Neural cell (in vitro differentiated cells): ENCODE data around the gene PTPRG. TPM values are rescaled to one million over a fixed set of nuclear protein-coding genes. Genes with fewer than 3 reads are reported as not detected.

Experiments
- H2AFZ ChIP-seq: fragments of 200-600, 300-800 bp; sonication (generic), shearing (Covaris generic); 2 replicates; pipeline ENCODE4 v1.6.0; 2014; ENCODE audit warnings: low read depth, mild to moderate bottlenecking, antibody characterized with exemption, low read length, moderate library complexity
- H3F3A ChIP-seq: fragments of 200-600 bp; shearing (Covaris generic); 2 replicates; pipeline ENCODE4 v1.6.1; 2016; ENCODE audit warnings: mild to moderate bottlenecking, moderate library complexity, mixed read lengths, antibody characterized with exemption, low read length; ENCODE audit not compliant: insufficient read depth, poor library complexity, severe bottlenecking
- H3K27ac ChIP-seq: fragments of 200-600, 300-800 bp; sonication (generic), shearing (Covaris generic); 2 replicates; pipeline ENCODE4 v1.5.1; 2014; ENCODE audit warnings: mild to moderate bottlenecking, low read length, moderate library complexity
- H3K27me3 ChIP-seq: fragments of 300-800, 200-600 bp; sonication (generic), shearing (Covaris generic); 2 replicates; pipeline ENCODE4 v1.6.0; 2014; ENCODE audit warnings: mild to moderate bottlenecking, low read depth, low read length, moderate library complexity; ENCODE audit not compliant: insufficient read depth
- H3K36me3 ChIP-seq: fragments of 300-800, 200-600 bp; sonication (generic), shearing (Covaris generic); 2 replicates; pipeline ENCODE4 v1.5.1; 2014; ENCODE audit warnings: mild to moderate bottlenecking, antibody characterized with exemption, low read length, moderate library complexity; ENCODE audit not compliant: insufficient read depth
- H3K4me2 ChIP-seq: fragments of 300-800, 200-600 bp; sonication (generic), shearing (Covaris generic); 2 replicates; pipeline ENCODE4 v1.6.0; 2014; ENCODE audit warnings: mild to moderate bottlenecking, low read length
- H3K4me3 ChIP-seq: fragments of 300-800, 200-600 bp; sonication (generic), shearing (Covaris generic); 2 replicates; pipeline ENCODE4 v1.5.1; 2014; ENCODE audit warnings: mild to moderate bottlenecking, low read length, moderate library complexity
- H3K79me2 ChIP-seq: fragments of 200-600 bp; shearing (Covaris generic); replicated peaks from 2 replicates; pipeline ENCODE4 v1.6.0; 2014; ENCODE audit warnings: mild to moderate bottlenecking, low read length, moderate library complexity; ENCODE audit not compliant: insufficient read depth
- H3K9ac ChIP-seq: fragments of 300-800, 200-600 bp; sonication (generic), shearing (Covaris generic); 2 replicates; pipeline ENCODE4 v1.6.1; 2016; ENCODE audit warnings: mild to moderate bottlenecking, low read length, mixed read lengths
- H3K9me2 ChIP-seq: fragments of 200-600 bp; shearing (Covaris generic); 2 replicates; pipeline ENCODE4 v1.6.1; 2016; ENCODE audit warnings: mild to moderate bottlenecking, low read length, mixed read lengths; ENCODE audit not compliant: insufficient read depth
- H3K9me3 ChIP-seq: fragments of 200-600, 300-800 bp; sonication (generic), shearing (Covaris generic); 2 replicates; pipeline ENCODE4 v1.6.1; 2016; ENCODE audit warnings: mild to moderate bottlenecking, mixed run types, low read length, moderate library complexity, mixed read lengths
- H4K20me1 ChIP-seq: fragments of 200-600 bp; shearing (Covaris generic); 2 replicates; pipeline ENCODE4 v1.6.1; 2016; ENCODE audit warnings: mild to moderate bottlenecking, mixed run types; ENCODE audit not compliant: insufficient read depth
- EP300 ChIP-seq: fragments of 450-650 bp; conservative IDR thresholded peaks from 2 replicates; pipeline ENCODE4 v1.6.1; 2014; ENCODE audit warnings: antibody characterized with exemption, mild to moderate bottlenecking, moderate library complexity; ENCODE audit not compliant: poor library complexity, severe bottlenecking
- EZH2 ChIP-seq: fragments of 200-600, 300-800 bp; shearing (Covaris generic), sonication (generic); IDR thresholded peaks from 2 replicates; pipeline ENCODE4 v1.6.1; 2014; ENCODE audit warnings: antibody characterized with exemption, low read length, borderline replicate concordance, mild to moderate bottlenecking; ENCODE audit not compliant: insufficient read depth, poor library complexity, severe bottlenecking
- MXI1 ChIP-seq: fragments of 450-650 bp; conservative IDR thresholded peaks from 2 replicates; pipeline ENCODE4 v1.6.1; 2014; ENCODE audit warnings: antibody characterized with exemption, mild to moderate bottlenecking; ENCODE audit not compliant: poor library complexity, severe bottlenecking
- POLR2AphosphoS5 ChIP-seq: IDR thresholded peaks from 2 replicates; pipeline ENCODE4 v1.6.1; 2012
- RAD21 ChIP-seq: fragments of 450-650 bp; conservative IDR thresholded peaks from 2 replicates; pipeline ENCODE4 v1.6.1; 2014; ENCODE audit warnings: antibody characterized with exemption, mild to moderate bottlenecking, moderate library complexity
- SMC3 ChIP-seq: fragments of 450-650 bp; conservative IDR thresholded peaks from 2 replicates; pipeline ENCODE4 v1.6.1; 2014; ENCODE audit warnings: antibody characterized with exemption, mild to moderate bottlenecking, moderate library complexity; ENCODE audit not compliant: poor library complexity
- TAF1 ChIP-seq: IDR thresholded peaks from 2 replicates; pipeline ENCODE4 v1.6.1; 2012; ENCODE audit warnings: low read depth
- polyA plus RNA-seq: library from polyadenylated mRNA; depleted of rRNA; stranded (reverse); fragments of >200 nt; gene quantifications from 2 replicates; pipeline ENCODE4 v1.2.3, GENCODE V29; 2014
- TF ChIP-seq, protein P1 (sequence below): fragments of 450-650 bp; IDR thresholded peaks from 2 replicates; pipeline ENCODE4 v1.5.1; 2014; ENCODE audit warnings: antibody characterized with exemption, mild to moderate bottlenecking, moderate library complexity; ENCODE audit not compliant: poor library complexity, severe bottlenecking
- TF ChIP-seq, protein P2 (sequence below): IDR thresholded peaks from 2 replicates; pipeline ENCODE4 v1.6.1; 2012; ENCODE audit warnings: borderline replicate concordance

PTPRG gene
- polyA plus RNA-seq, 1 donor from 2014 or later, result 33.1 TPM

DNA sequence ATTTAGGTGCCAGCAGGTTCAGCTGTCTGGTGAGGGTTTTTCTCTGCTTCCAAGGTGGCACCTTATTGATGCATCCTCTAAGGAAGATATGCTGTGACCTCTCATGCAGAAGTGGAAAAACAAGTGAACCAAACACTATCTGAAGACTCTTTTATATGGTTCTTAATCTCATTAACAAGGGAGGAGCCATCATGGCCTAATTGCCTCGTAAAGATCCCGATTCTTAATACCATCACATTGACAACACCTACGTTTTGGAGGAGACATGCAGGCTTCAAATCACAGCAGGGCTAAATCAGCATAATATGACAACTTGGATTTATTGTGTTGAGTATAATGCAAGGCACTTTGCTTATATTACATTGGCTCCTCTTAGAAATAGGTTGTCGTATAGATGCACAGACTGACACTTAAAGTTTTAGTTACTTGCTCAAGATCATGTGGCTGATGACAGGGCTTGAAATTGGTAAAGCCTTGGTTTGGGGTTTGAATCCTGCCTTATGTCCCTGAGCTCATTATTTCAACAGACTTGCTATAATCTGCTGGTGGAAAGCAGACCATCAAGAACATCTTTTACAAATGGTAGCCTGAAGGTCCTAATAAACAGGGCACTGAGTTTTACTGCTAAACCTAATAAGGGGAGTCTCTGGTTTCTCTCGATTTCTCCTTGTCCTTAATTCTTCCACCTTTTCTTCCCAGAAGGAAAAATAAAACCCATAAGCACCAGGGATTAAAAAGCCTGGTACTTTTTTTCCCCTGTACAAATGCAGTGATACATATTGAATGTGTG, 88.2 kb downstream of the PTPRG start:
- H3K4me3 ChIP-seq, result no peak overlapping the region
- H3K79me2 ChIP-seq, result no peaks in the 10 kb centered on the region
- TF ChIP-seq, protein P1, sequence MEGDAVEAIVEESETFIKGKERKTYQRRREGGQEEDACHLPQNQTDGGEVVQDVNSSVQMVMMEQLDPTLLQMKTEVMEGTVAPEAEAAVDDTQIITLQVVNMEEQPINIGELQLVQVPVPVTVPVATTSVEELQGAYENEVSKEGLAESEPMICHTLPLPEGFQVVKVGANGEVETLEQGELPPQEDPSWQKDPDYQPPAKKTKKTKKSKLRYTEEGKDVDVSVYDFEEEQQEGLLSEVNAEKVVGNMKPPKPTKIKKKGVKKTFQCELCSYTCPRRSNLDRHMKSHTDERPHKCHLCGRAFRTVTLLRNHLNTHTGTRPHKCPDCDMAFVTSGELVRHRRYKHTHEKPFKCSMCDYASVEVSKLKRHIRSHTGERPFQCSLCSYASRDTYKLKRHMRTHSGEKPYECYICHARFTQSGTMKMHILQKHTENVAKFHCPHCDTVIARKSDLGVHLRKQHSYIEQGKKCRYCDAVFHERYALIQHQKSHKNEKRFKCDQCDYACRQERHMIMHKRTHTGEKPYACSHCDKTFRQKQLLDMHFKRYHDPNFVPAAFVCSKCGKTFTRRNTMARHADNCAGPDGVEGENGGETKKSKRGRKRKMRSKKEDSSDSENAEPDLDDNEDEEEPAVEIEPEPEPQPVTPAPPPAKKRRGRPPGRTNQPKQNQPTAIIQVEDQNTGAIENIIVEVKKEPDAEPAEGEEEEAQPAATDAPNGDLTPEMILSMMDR, result no peak
- H3K9me2 ChIP-seq, result no peaks in the 10 kb centered on the region
- no peak overlapping the region for H2AFZ ChIP-seq
- H3K27me3 ChIP-seq, result no peaks in the 10 kb centered on the region
- H4K20me1 ChIP-seq, result no peaks in the 10 kb centered on the region
- no peaks in the 10 kb centered on the region for H3F3A ChIP-seq
- no peaks in the 10 kb centered on the region for H3K36me3 ChIP-seq
- no peak overlapping the region for H3K27ac ChIP-seq
- H3K9me3 ChIP-seq, result no peaks in the 10 kb centered on the region
- no peak overlapping the region for H3K4me2 ChIP-seq
- no peak overlapping the region for H3K9ac ChIP-seq

DNA sequence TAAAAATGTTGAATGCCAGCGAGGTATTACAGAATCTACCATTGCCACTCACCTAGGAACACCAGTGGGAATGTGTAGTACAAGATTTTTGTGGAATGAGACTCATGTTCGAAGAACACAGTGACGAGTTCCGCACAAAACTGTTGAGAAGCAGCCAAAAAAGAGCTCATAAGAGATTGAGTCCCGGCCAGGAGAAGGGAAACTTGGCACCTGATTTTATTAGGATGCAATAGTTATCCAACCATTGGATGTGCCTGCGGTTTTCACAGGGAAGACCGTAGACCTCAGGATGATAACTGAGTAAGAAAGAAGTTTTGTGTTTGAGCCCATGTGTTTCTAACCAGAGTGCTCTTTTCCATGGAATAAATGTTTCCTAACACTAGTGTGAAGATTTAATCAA, 88.9 kb downstream of the PTPRG start:
- Histone ChIP-seq H3K27ac (no peak overlapping the region), H3K9me2 (no peaks in the 10 kb centered on the region), H3K9ac (no peak overlapping the region), H3K79me2 (no peaks in the 10 kb centered on the region), H3K4me3 (no peak overlapping the region), H3K9me3 (no peaks in the 10 kb centered on the region), H3K36me3 (no peaks in the 10 kb centered on the region), H4K20me1 (no peaks in the 10 kb centered on the region), H3K4me2 (no peak overlapping the region), H2AFZ (no peak overlapping the region), H3F3A (no peaks in the 10 kb centered on the region), H3K27me3 (no peaks in the 10 kb centered on the region)
- no peak for TF ChIP-seq TAF1
- TF ChIP-seq EZH2, result no peak
- TF ChIP-seq, protein P1, result no peak
- no peak for TF ChIP-seq POLR2AphosphoS5
- TF ChIP-seq EP300, result no peak
- TF ChIP-seq, protein P2, sequence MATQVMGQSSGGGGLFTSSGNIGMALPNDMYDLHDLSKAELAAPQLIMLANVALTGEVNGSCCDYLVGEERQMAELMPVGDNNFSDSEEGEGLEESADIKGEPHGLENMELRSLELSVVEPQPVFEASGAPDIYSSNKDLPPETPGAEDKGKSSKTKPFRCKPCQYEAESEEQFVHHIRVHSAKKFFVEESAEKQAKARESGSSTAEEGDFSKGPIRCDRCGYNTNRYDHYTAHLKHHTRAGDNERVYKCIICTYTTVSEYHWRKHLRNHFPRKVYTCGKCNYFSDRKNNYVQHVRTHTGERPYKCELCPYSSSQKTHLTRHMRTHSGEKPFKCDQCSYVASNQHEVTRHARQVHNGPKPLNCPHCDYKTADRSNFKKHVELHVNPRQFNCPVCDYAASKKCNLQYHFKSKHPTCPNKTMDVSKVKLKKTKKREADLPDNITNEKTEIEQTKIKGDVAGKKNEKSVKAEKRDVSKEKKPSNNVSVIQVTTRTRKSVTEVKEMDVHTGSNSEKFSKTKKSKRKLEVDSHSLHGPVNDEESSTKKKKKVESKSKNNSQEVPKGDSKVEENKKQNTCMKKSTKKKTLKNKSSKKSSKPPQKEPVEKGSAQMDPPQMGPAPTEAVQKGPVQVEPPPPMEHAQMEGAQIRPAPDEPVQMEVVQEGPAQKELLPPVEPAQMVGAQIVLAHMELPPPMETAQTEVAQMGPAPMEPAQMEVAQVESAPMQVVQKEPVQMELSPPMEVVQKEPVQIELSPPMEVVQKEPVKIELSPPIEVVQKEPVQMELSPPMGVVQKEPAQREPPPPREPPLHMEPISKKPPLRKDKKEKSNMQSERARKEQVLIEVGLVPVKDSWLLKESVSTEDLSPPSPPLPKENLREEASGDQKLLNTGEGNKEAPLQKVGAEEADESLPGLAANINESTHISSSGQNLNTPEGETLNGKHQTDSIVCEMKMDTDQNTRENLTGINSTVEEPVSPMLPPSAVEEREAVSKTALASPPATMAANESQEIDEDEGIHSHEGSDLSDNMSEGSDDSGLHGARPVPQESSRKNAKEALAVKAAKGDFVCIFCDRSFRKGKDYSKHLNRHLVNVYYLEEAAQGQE, result no peak
- no peak for TF ChIP-seq SMC3
- TF ChIP-seq RAD21, result no peak
- TF ChIP-seq MXI1, result no peak
